ENCODE measurements around the gene UBXN10.

DNA sequence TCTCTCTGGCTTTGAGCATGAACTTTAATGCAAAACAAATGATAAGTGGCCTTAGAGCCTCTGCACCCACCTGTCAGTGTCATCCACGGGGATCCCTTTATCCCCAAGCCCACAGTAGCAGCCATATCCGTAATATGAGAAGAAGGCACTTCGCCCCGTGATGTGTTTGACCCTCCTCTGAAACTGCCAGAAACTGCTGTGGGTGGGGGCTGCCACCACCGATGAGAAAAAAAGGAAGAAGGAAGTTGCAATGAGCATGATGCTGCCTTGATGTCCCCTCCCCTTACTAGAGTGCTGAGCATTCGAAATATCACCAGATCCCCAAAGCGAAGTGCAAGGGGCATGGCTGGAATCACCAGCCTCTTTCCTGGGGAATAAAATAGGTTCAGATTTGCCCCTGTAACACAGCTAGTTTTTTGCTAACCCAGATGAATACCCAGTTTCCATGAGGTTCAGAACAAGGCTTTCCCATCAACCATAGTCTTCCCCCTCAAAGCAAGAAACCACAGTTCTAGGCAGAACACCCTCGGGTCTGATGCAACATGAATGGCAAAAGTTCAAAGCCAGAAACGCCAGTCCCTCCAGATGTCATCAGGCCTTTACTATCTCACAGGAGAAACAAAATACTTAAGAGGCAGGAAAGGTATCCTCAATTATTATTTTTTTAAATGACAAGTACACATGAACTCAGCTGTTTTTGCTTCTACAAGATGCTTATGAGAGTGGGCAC, 10.8 kb upstream of the UBXN10 start:
- TF ChIP-seq, protein P1, sequence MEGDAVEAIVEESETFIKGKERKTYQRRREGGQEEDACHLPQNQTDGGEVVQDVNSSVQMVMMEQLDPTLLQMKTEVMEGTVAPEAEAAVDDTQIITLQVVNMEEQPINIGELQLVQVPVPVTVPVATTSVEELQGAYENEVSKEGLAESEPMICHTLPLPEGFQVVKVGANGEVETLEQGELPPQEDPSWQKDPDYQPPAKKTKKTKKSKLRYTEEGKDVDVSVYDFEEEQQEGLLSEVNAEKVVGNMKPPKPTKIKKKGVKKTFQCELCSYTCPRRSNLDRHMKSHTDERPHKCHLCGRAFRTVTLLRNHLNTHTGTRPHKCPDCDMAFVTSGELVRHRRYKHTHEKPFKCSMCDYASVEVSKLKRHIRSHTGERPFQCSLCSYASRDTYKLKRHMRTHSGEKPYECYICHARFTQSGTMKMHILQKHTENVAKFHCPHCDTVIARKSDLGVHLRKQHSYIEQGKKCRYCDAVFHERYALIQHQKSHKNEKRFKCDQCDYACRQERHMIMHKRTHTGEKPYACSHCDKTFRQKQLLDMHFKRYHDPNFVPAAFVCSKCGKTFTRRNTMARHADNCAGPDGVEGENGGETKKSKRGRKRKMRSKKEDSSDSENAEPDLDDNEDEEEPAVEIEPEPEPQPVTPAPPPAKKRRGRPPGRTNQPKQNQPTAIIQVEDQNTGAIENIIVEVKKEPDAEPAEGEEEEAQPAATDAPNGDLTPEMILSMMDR (conservative IDR thresholded peaks at IDR 0.05; ENCODE audit: low read length): no peak
- TF ChIP-seq EZH2phosphoT487 (IDR thresholded peaks at IDR 0.05; ENCODE audit: borderline replicate concordance, low read depth, low read length): no peak
